Sigmoid colon (tissue), 7 donors: ENCODE measurements around the gene PPIL3. TPM values are rescaled to one million over a fixed set of nuclear protein-coding genes. Genes with fewer than 3 reads are reported as not detected.
A peak's percentile ranks its signal among the peaks of the same experiment; 100 is the strongest.

Experiments
- DNase-seq: peaks from one replicate; pipeline ENCODE4 v3.0.0-alpha.2; 2019
- H3K27ac ChIP-seq, 4 donors: fragments of 200-600 bp; sonication (generic); one replicate each; pipeline ENCODE4 v1.5.1; 2016 to 2019; ENCODE audit warnings: mild to moderate bottlenecking in 1 of 4
- H3K27me3 ChIP-seq, 3 donors: fragments of 200-600 bp; sonication (generic); one replicate each; pipeline ENCODE4 v1.5.1; 2019; ENCODE audit warnings: mild to moderate bottlenecking in 1 of 3
- H3K36me3 ChIP-seq, 4 donors: fragments of 200-600 bp; sonication (generic); one replicate each; pipeline ENCODE4 v1.5.1; 2016 to 2019
- H3K4me1 ChIP-seq, 4 donors: fragments of 200-600 bp; sonication (generic); one replicate each; pipeline ENCODE4 v1.5.1; 2017 to 2019
- H3K4me3 ChIP-seq, 4 donors: fragments of 200-600 bp; sonication (generic); one replicate each; pipeline ENCODE4 v1.5.1; 2017 to 2019; ENCODE audit warnings: mild to moderate bottlenecking in 2 of 4, moderate library complexity in 1 of 4
- H3K9me3 ChIP-seq, 4 donors: fragments of 200-600 bp in 3 of 4; sonication (generic) in 3 of 4; one replicate each; pipeline versions ENCODE4 v1.5.1 to v1.6.1; 2013 to 2019
- EP300 ChIP-seq, 4 donors: sonication (generic); formaldehyde crosslinking; IDR thresholded peaks; one replicate each; pipeline ENCODE4 v1.6.1; 2017; ENCODE audit warnings: antibody characterized with exemption in 4 of 4
- POLR2A ChIP-seq, 2 donors: fragments of 450-650 bp; IDR thresholded peaks; one replicate each; pipeline ENCODE4 v1.6.1; 2016; ENCODE audit warnings: antibody characterized with exemption in 2 of 2, mild to moderate bottlenecking in 2 of 2, moderate library complexity in 2 of 2
- POLR2AphosphoS5 ChIP-seq, 4 donors: sonication (generic); formaldehyde crosslinking; IDR thresholded peaks; one replicate each; pipeline ENCODE4 v1.6.1; 2017; ENCODE audit warnings: antibody characterized with exemption in 4 of 4
- WGBS, 2 donors: extraction: QIAGEN DNeasy Blood & Tissue Kit; methylation state at CpG; one replicate each; pipeline ENCODE4 v1.1.7; 2013; 5-methylcytosine and 5-hydroxymethylcytosine counted together
- intact Hi-C: fragments of 100-400 bp; cut with DNase I; formaldehyde crosslinking; loops from one replicate; pipeline ENCODE4 v1.15.1; 2023
- polyA plus RNA-seq, 3 donors: library from polyadenylated mRNA; stranded (reverse); fragments of 200-250 nt; gene quantifications; one replicate each; pipeline ENCODE4 v1.2.3, GENCODE V29; 2013
- total RNA-seq, 4 donors: library from RNA; depleted of rRNA; stranded (reverse); fragments of >200 nt; gene quantifications; one replicate each; pipeline ENCODE4 v1.1.0, GENCODE V29; 2016
- TF ChIP-seq, protein P1 (sequence below), 4 experiments: fragments of 450-650 bp in 3 of 4; fragments of 200-600 bp in 1 of 4; IDR thresholded peaks; one replicate each; pipeline ENCODE4 v1.5.1; 2016 to 2019; ENCODE audit warnings: antibody characterized with exemption in 4 of 4, mild to moderate bottlenecking in 3 of 4, moderate library complexity in 2 of 4
- donor health status: healthy with polysubstance abuse.
- donor health status: Bipolar disorder and iron deficiency.
- donor health status: healthy.

The PPIL3 gene
- total and polyA plus RNA-seq, 7 donors = 11.8 to 116 (median 27.7) TPM

DNA sequence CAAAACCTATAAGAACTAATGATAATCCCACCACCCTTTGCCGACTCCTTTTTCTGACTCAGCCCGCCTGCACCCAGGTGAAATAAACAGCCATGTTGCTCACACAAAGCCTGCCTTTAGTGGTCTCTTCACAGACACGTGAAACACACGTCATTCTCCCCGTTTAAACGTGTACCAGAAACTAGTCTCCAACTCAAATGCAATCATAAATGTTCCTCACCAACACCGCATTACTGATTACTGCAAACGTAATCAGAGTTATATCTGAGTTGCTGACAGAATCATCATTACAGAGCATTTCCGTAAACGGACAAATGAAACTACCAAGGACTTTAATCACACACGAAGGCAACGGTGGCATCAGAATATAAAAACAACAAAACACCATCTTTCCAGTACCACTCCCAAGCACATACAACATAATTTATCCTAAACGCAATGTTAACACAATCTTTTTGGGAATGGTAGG lies 26.3 kb downstream of the PPIL3 start:
- no peak for DNase-seq
- peak overlapping the region; percentile 90 to 100 (median 96) for H3K4me3 ChIP-seq
- H3K36me3 ChIP-seq = peaks cover 11 to 31% (median 19%) of the 10 kb centered on the region in 4 donors
- H3K27ac ChIP-seq = peak overlapping the region; percentile 100
- 0% methylated on average over 13 of the region's 13 CpGs for WGBS, 2 donors
- TF ChIP-seq, protein P1, sequence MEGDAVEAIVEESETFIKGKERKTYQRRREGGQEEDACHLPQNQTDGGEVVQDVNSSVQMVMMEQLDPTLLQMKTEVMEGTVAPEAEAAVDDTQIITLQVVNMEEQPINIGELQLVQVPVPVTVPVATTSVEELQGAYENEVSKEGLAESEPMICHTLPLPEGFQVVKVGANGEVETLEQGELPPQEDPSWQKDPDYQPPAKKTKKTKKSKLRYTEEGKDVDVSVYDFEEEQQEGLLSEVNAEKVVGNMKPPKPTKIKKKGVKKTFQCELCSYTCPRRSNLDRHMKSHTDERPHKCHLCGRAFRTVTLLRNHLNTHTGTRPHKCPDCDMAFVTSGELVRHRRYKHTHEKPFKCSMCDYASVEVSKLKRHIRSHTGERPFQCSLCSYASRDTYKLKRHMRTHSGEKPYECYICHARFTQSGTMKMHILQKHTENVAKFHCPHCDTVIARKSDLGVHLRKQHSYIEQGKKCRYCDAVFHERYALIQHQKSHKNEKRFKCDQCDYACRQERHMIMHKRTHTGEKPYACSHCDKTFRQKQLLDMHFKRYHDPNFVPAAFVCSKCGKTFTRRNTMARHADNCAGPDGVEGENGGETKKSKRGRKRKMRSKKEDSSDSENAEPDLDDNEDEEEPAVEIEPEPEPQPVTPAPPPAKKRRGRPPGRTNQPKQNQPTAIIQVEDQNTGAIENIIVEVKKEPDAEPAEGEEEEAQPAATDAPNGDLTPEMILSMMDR (IDR thresholded peaks at IDR 0.05) = no peak
- TF ChIP-seq POLR2A (IDR thresholded peaks at IDR 0.05) = peak; percentile 41 to 49
- TF ChIP-seq EP300 (IDR thresholded peaks at IDR 0.05) = peak in 1 of 4 donors; percentile 25
- TF ChIP-seq POLR2AphosphoS5 (IDR thresholded peaks at IDR 0.05) = peak; percentile 69 to 97 (median 84)
- H3K9me3 ChIP-seq = no peaks in the 10 kb centered on the region
- H3K27me3 ChIP-seq = no peaks in the 10 kb centered on the region
- H3K4me1 ChIP-seq = peaks cover 0 to 54% (median 44%) of the 10 kb centered on the region in 4 donors
- intact Hi-C loops = loop anchor here (5.0 to 10.0 kb wide), 3 partner anchors 100 to 782 kb away; partner anchors contain the start of genes ORC2 and TMEM237

DNA sequence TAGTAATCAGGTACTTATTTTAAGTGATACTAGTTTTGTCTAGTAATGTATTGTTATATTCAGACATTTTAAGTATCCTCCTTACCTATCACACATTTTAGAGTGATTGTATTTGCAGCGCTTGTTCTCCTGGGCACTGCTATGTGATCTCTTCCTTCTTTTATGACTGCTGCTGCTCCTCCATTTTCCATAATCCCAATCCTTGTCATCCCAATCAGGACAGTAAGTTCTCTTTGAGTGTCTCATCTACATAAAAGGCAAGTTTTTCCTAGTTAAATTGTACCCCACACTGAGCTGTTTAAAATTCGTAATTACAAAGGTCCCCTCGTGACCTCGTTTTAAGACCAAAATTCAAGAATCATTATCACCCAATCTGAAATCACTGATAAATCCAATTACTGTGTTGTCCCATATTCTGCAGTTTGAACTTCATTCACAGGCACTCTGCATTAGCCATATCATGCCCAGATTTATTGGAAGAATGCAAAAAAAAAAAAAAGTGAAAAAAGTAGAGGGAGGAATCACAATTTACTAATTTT lies 27.2 kb downstream of the PPIL3 start:
- Histone ChIP-seq H3K4me1 (peaks cover 0 to 54% (median 51%) of the 10 kb centered on the region in 4 donors), H3K4me3 (peak overlapping the region; percentile 90 to 100 (median 96)), H3K27ac (peak overlapping the region; percentile 100), H3K27me3 (no peaks in the 10 kb centered on the region), H3K9me3 (no peaks in the 10 kb centered on the region), H3K36me3 (peaks cover 20 to 40% (median 28%) of the 10 kb centered on the region in 4 donors)
- DNase-seq = no peak
- 8 to 9% methylated on average over 4 of the region's 4 CpGs for WGBS, 2 donors
- TF ChIP-seq POLR2A (IDR thresholded peaks at IDR 0.05) = no peak
- TF ChIP-seq POLR2AphosphoS5 (IDR thresholded peaks at IDR 0.05) = no peak
- TF ChIP-seq EP300 (IDR thresholded peaks at IDR 0.05) = no peak
- TF ChIP-seq, protein P1 (IDR thresholded peaks at IDR 0.05) = no peak
- intact Hi-C loops = loop anchor here (1.0 to 10.0 kb wide), 4 partner anchors 49 to 783 kb away; partner anchors contain the start of genes ORC2 and TMEM237

DNA sequence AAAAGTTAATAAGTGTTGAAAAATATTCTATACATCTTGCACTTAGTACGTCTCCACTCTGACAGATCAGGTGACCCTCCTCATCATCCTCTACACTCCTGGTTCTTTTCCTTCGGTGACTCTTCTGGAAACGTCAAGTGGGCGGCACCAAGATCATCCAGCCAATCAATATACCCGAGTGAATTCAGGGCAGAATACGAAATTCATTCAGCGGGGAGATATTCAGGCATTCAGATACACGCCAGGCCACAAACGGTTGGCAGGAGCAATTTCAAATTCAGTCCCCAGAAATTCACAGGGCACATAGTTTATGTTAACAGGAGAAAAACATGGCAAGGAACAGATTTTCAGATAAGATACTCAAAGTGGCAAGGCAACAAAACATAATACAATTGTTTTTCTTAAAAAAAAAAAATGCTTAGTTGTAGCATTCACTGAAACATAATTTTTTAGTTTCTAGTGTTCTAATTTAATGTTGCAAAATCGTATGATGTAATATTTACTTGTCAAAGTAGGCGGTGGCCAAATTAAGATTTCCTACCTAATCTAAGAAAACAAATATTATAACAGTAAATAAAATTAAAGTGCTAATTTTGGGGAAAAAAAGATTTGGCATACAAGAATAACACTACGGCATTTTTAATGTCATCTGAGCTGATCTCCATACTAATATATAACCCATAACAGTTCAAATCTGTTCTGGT lies 28.6 kb downstream of the PPIL3 start:
- intact Hi-C loops = loop anchor here (5.0 to 10.0 kb wide), 3 partner anchors 102 to 785 kb away; partner anchors contain the start of genes ORC2 and TMEM237

DNA sequence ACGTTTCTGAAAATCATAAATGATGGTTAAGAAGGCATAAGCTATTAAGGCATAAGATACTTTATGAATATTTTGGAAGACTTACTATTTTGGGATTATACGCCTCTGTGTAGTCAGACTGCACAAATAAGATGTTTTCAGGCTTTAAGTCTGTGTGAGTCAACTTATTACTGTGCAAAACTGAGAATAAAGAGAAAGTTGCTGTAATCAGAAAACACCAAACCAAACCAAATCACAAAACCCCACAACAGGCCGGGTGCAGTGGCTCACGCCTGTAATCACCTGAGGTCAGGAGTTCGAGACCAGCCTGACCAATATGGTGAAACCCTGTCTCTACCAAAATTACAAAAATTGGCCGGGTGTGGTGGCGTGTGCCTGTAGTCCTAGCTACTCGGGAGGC lies 32.1 kb downstream of the PPIL3 start:
- DNase-seq = no peak
- TF ChIP-seq POLR2A (IDR thresholded peaks at IDR 0.05) (no peak), EP300 (IDR thresholded peaks at IDR 0.05) (no peak), POLR2AphosphoS5 (IDR thresholded peaks at IDR 0.05) (no peak)
- TF ChIP-seq, protein P1 (IDR thresholded peaks at IDR 0.05) = no peak
- Histone ChIP-seq H3K27ac (no peak overlapping the region), H3K36me3 (peaks cover 66 to 89% (median 76%) of the 10 kb centered on the region in 4 donors), H3K27me3 (no peaks in the 10 kb centered on the region), H3K9me3 (no peaks in the 10 kb centered on the region), H3K4me3 (no peak overlapping the region), H3K4me1 (peaks cover 0 to 53% (median 43%) of the 10 kb centered on the region in 4 donors)
- intact Hi-C loops = no loop called here
- 81 to 85% methylated on average over 8 of the region's 8 CpGs for WGBS, 2 donors

More for the DNA sequence above, 28.6 kb downstream of the PPIL3 start:
- Histone ChIP-seq H3K27ac (peak overlapping the region; percentile 100), H3K4me1 (peaks cover 0 to 60% (median 50%) of the 10 kb centered on the region in 4 donors), H3K36me3 (peaks cover 34 to 54% (median 42%) of the 10 kb centered on the region in 4 donors), H3K9me3 (no peaks in the 10 kb centered on the region), H3K27me3 (no peaks in the 10 kb centered on the region), H3K4me3 (peak overlapping the region; percentile 9 to 98 (median 92))
- no peak for DNase-seq
- TF ChIP-seq POLR2A (IDR thresholded peaks at IDR 0.05) = no peak
- TF ChIP-seq POLR2AphosphoS5 (IDR thresholded peaks at IDR 0.05) = peak in 2 of 4 donors; percentile 47 to 56
- WGBS, 2 donors = 48 to 53% methylated on average over 12 of the region's 12 CpGs

DNA sequence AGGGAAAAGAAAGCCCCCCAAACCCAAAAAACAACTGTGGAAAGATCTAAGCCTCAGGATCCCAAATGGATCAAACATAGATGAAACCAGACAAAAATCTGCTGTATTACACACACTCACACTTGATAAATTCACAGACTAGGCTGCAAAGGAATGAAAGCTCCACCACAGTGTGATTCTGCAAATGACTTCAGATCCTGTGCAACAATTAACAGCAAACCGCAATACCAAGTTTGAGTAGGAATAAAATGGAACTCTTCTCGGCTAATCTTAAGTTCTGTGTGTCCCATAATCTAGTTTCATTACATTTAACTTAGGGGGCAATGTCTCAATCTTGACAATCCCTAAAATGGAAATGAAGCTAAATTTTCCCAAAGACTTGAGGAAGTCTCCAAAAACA lies 36.3 kb downstream of the PPIL3 start:
- Histone ChIP-seq H3K4me1 (peaks cover 0 to 13% (median 6%) of the 10 kb centered on the region in 4 donors), H3K27ac (no peak overlapping the region), H3K9me3 (no peaks in the 10 kb centered on the region), H3K27me3 (no peaks in the 10 kb centered on the region), H3K36me3 (peaks cover 56 to 74% (median 66%) of the 10 kb centered on the region in 4 donors), H3K4me3 (no peak overlapping the region)
- intact Hi-C loops = no loop called here
- TF ChIP-seq EP300 (IDR thresholded peaks at IDR 0.05) = no peak
- no peak for TF ChIP-seq POLR2AphosphoS5 (IDR thresholded peaks at IDR 0.05)
- TF ChIP-seq, protein P1 (IDR thresholded peaks at IDR 0.05) = no peak
- TF ChIP-seq POLR2A (IDR thresholded peaks at IDR 0.05) = no peak
- 98% methylated on average over 2 of the region's 2 CpGs for WGBS, 2 donors
- no peak for DNase-seq
